ENCODE data around the gene MLYCD.

MLYCD gene

GRCh38 chr16:83970430-83970815 lies 71.5 kb downstream of the MLYCD start:
- no peak for DNase-seq (ENCODE audit: low spot score)

- DNase-seq (ENCODE audit: low spot score): no peak
Measured at GRCh38 chr16:83971165-83972130, 72.5 kb downstream of the MLYCD start.

GRCh38 chr16:83972256-83973008 lies 73.5 kb downstream of the MLYCD start:
- no peak for DNase-seq (ENCODE audit: low spot score)

GRCh38 chr16:83973077-83973476 lies 74.2 kb downstream of the MLYCD start:
- DNase-seq (ENCODE audit: low spot score): no peak

GRCh38 chr16:83973581-83974385 lies 74.9 kb downstream of the MLYCD start:
- no peak for DNase-seq (ENCODE audit: low spot score)

GRCh38 chr16:83974475-83974874 lies 75.6 kb downstream of the MLYCD start:
- DNase-seq (ENCODE audit: low spot score): no peak

GRCh38 chr16:83975590-83976260 lies 76.8 kb downstream of the MLYCD start:
- DNase-seq (ENCODE audit: low spot score): no peak
